A673 (cell line): ENCODE results near the gene IQCM. TPM values are rescaled to one million over a fixed set of nuclear protein-coding genes. Genes with fewer than 3 reads are reported as not detected.

Experiments used
- BruUV-seq: library from RNA; stranded (reverse); fragments of 400-500 nt; replicated peaks from 2 replicates; lab custom pipeline; 2021; lab: Mats Ljungman, UMichigan
- CTCF ChIA-PET: fragments of 300-600 bp; sonication (Branson Sonifier 250); formaldehyde crosslinking; loops from one replicate; lab custom pipeline; 2022; ENCODE audit warnings: antibody characterized with exemption; lab: Charles Lee
- POLR2A ChIA-PET: fragments of 300-600 bp; sonication (Branson Sonifier 250); formaldehyde crosslinking; loops from one replicate; lab custom pipeline; 2022; ENCODE audit warnings: antibody characterized with exemption; ENCODE audit not compliant: low non-redundant PET; lab: Charles Lee
- DNase-seq: peaks from one replicate; pipeline ENCODE4 v3.0.0-alpha.2; 2015; ENCODE audit warnings: low spot score
- H3K27ac ChIP-seq: fragments of 200-600 bp; sonication (generic); 2 replicates; pipeline ENCODE4 v1.5.1; 2016; ENCODE audit warnings: mixed run types, low read depth, mild to moderate bottlenecking, mixed read lengths, antibody characterized with exemption, low read length; ENCODE audit not compliant: poor library complexity, severe bottlenecking
- H3K27me3 ChIP-seq: fragments of 200-600 bp; sonication (generic); replicated peaks from 2 replicates; pipeline ENCODE4 v1.6.1; 2017; ENCODE audit warnings: mixed run types, low read depth, mild to moderate bottlenecking, mixed read lengths, antibody characterized with exemption, low read length; ENCODE audit not compliant: insufficient read depth, poor library complexity
- H3K36me3 ChIP-seq: fragments of 200-600 bp; sonication (generic); 2 replicates; pipeline ENCODE4 v1.6.1; 2016; ENCODE audit warnings: mixed run types, mild to moderate bottlenecking, mixed read lengths, antibody characterized with exemption, low read length; ENCODE audit not compliant: insufficient read depth, poor library complexity, severe bottlenecking
- H3K4me1 ChIP-seq: fragments of 200-600 bp; sonication (generic); 2 replicates; pipeline ENCODE4 v1.6.1; 2017; ENCODE audit warnings: mixed run types, mild to moderate bottlenecking, mixed read lengths, antibody characterized with exemption, low read length; ENCODE audit not compliant: insufficient read depth, poor library complexity, severe bottlenecking
- H3K4me3 ChIP-seq: fragments of 200-600 bp; sonication (generic); 2 replicates; pipeline ENCODE4 v1.5.1; 2016; ENCODE audit warnings: low read depth, mixed run types, mild to moderate bottlenecking, mixed read lengths, low read length; ENCODE audit not compliant: poor library complexity, severe bottlenecking
- H3K9me3 ChIP-seq: fragments of 200-600 bp; sonication (generic); 2 replicates; pipeline ENCODE4 v1.6.1; 2016; ENCODE audit warnings: mixed run types, low read depth, mild to moderate bottlenecking, mixed read lengths, antibody characterized with exemption, low read length; ENCODE audit not compliant: poor library complexity, severe bottlenecking
- CTCF ChIP-seq: fragments of 300-800, 200-600 bp; sonication (generic); conservative IDR thresholded peaks from 2 replicates; pipeline ENCODE4 v1.5.1; 2017; ENCODE audit warnings: low read depth, mild to moderate bottlenecking, antibody characterized with exemption, low read length, moderate library complexity, mixed read lengths
- EZH2 ChIP-seq: fragments of 200-600 bp; sonication (generic); IDR thresholded peaks from 2 replicates; pipeline ENCODE4 v1.6.1; 2017; ENCODE audit warnings: borderline replicate concordance, low read depth, mild to moderate bottlenecking, mixed read lengths, antibody characterized with exemption, low read length; ENCODE audit not compliant: poor library complexity, severe bottlenecking
- intact Hi-C: fragments of 100-400 bp; cut with micrococcal nuclease; formaldehyde crosslinking; loops from one replicate; pipeline ENCODE4 v1.10.0; 2022; ENCODE audit not compliant: unreplicated experiment
- total RNA-seq: library from RNA; stranded (reverse); gene quantifications from 2 replicates; pipeline ENCODE4 v1.2.3, GENCODE V29; 2021

IQCM gene
- total RNA-seq, 1 experiment from 2014 or later, result not detected

DNA sequence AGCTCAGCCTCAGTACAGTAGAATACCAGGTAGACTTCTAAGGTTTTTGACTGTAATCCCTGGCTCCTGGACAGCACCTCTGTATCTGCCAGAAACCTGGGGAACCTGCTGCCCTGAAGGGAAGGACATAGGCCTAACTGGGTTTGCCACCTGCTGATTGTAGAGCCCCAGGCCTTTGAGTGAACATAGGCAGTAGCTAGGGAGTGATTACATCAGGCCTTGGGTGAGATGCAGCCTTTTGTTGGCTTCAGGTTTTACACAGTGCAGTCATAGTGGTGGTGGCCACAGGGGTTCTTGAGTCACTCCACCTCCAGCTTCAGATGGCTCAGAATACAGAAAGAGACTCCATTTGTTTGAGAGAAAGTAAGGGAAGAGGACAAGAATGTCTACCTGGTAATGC is 19.3 kb downstream of the IQCM start:
- no peak overlapping the region for H3K27ac ChIP-seq

GRCh38 chr4:149795256-149795655 is 20.4 kb downstream of the IQCM start:
- ChIA-PET POLR2A (no interaction called here), CTCF (no interaction called here)
- Histone ChIP-seq H3K9me3 (no peaks in the 10 kb centered on the region), H3K4me3 (no peak overlapping the region), H3K4me1 (peaks cover 16% of the 10 kb centered on the region), H3K27me3 (no peaks in the 10 kb centered on the region), H3K36me3 (no peaks in the 10 kb centered on the region), H3K27ac (no peak overlapping the region)
- DNase-seq, result no peak
- BruUV-seq, result no TSS peak
- intact Hi-C loops, result no loop called here
- no peak for TF ChIP-seq CTCF
- no peak for TF ChIP-seq EZH2

More for the DNA sequence above, 19.3 kb downstream of the IQCM start:
- TF ChIP-seq CTCF, result no peak
- TF ChIP-seq EZH2, result no peak
- Histone ChIP-seq H3K4me1 (peaks cover 14% of the 10 kb centered on the region), H3K36me3 (no peaks in the 10 kb centered on the region), H3K9me3 (no peaks in the 10 kb centered on the region), H3K4me3 (no peak overlapping the region), H3K27me3 (no peaks in the 10 kb centered on the region)
- no peak for DNase-seq
- intact Hi-C loops, result no loop called here
- BruUV-seq, result no TSS peak
- ChIA-PET POLR2A (no interaction called here), CTCF (no interaction called here)

DNA sequence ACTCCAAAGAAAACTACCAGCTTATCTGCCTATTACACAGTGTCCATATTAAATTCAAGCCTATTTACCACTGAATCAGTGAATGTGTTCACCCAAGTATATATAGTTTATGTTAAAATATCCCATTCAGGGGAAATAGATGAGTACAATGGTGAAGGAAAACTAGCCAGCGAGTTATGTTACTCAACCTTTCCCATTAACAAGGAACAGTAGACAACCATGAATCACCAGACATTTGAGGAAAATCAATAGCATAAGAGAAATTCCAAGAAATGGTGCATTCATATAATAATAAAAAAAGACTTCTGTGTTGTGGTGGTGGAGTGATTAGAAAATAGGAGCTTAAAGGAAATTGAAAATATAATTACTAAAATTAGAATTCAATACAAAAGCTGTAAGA is 21.3 kb downstream of the IQCM start:
- BruUV-seq, result no TSS peak
- TF ChIP-seq EZH2 (no peak), CTCF (no peak)
- Histone ChIP-seq H3K27me3 (no peaks in the 10 kb centered on the region), H3K36me3 (no peaks in the 10 kb centered on the region), H3K4me3 (no peak overlapping the region), H3K4me1 (peaks cover 17% of the 10 kb centered on the region), H3K9me3 (no peaks in the 10 kb centered on the region), H3K27ac (no peak overlapping the region)
- CTCF ChIA-PET, result no interaction called here
- POLR2A ChIA-PET, result no interaction called here
- intact Hi-C loops, result no loop called here
- no peak for DNase-seq
